Middle frontal gyrus (tissue), 1 donor: ENCODE data around the gene USP14.

Source experiments
- DNase-seq: peaks from one replicate; pipeline ENCODE4 v3.0.0-alpha.2; 2015; ENCODE audit warnings: low spot score; ENCODE audit errors: extremely low spot score

The USP14 gene

GRCh38 chr18:159933-160332 lies 1.6 kb downstream of the USP14 start:
- no peak for DNase-seq

GRCh38 chr18:160831-161570 lies 2.6 kb downstream of the USP14 start:
- no peak for DNase-seq

GRCh38 chr18:172361-172760 lies 14.0 kb downstream of the USP14 start:
- no peak for DNase-seq

- DNase-seq: no peak
These were observed 21.1 kb downstream of the USP14 start for GRCh38 chr18:179499-179898.

- no peak for DNase-seq
These were observed 23.4 kb downstream of the USP14 start for GRCh38 chr18:181711-182110.

- DNase-seq: no peak
These were observed 25.4 kb downstream of the USP14 start for GRCh38 chr18:183769-184168.

- DNase-seq: no peak
These were observed 30.9 kb downstream of the USP14 start for GRCh38 chr18:189254-189653.

GRCh38 chr18:191725-192124 lies 33.4 kb downstream of the USP14 start:
- no peak for DNase-seq

- no peak for DNase-seq
These were observed 34.4 kb downstream of the USP14 start for GRCh38 chr18:192801-193200.

GRCh38 chr18:195651-196050 lies 37.3 kb downstream of the USP14 start:
- no peak for DNase-seq

GRCh38 chr18:199214-199613 lies 40.9 kb downstream of the USP14 start:
- DNase-seq: no peak

- no peak for DNase-seq
These were observed 41.4 kb downstream of the USP14 start for GRCh38 chr18:199768-200167.

GRCh38 chr18:210075-210474 lies 51.7 kb downstream of the USP14 start:
- DNase-seq: no peak

- DNase-seq: no peak
These were observed 52.4 kb downstream of the USP14 start for GRCh38 chr18:210733-211132.

- DNase-seq: no peak
These were observed 53.2 kb downstream of the USP14 start for GRCh38 chr18:211582-211981.

GRCh38 chr18:212780-213179 lies 54.4 kb downstream of the USP14 start:
- DNase-seq: no peak

- no peak for DNase-seq
These were observed 55.1 kb downstream of the USP14 start for GRCh38 chr18:213505-213904.

GRCh38 chr18:213966-214365 lies 55.6 kb downstream of the USP14 start:
- DNase-seq: no peak

- DNase-seq: no peak
These were observed 57.2 kb downstream of the USP14 start for GRCh38 chr18:215448-216010.

GRCh38 chr18:217532-218336 lies 59.4 kb downstream of the USP14 start:
- DNase-seq: no peak

- no peak for DNase-seq
These were observed 62.4 kb downstream of the USP14 start for GRCh38 chr18:220708-221107.

GRCh38 chr18:225745-226144 lies 67.4 kb downstream of the USP14 start:
- DNase-seq: no peak

- DNase-seq: no peak
These were observed 69.0 kb downstream of the USP14 start for GRCh38 chr18:227374-227773.
